Right renal pelvis (tissue), 4 donors: ENCODE data around the gene IVD. TPM values are rescaled to one million over a fixed set of nuclear protein-coding genes. Genes with fewer than 3 reads are reported as not detected.

ENCODE experiments used
- DNase-seq, 4 donors: peaks; one replicate each; pipeline ENCODE4 v3.0.0-alpha.2; 2013; ENCODE audit warnings: low read depth in 4 of 4, low spot score in 3 of 4, missing footprints in 1 of 4
- polyA plus RNA-seq, 4 donors: library from polyadenylated mRNA; unstranded; fragments of 120-200 nt; gene quantifications; one replicate each; pipeline ENCODE4 v1.2.1, GENCODE V29; 2013; ENCODE audit not compliant: insufficient read length in 4 of 4

IVD gene
- polyA plus RNA-seq, result 10 to 100 TPM; 63.3 to 79.3 (median 72.3) TPM

- DNase-seq, result peak; percentile 82 to 90 (median 86)
These were observed at the start of gene IVD for GRCh38 chr15:40405501-40406381. TSS of gene IVD (plus strand) at chr15:40405795. CDS start at chr15:40405828, 33 bp downstream.

GRCh38 chr15:40355976-40356585 is 49.5 kb upstream of the IVD start:
- no peak for DNase-seq

- no peak for DNase-seq
These were observed 48.3 kb upstream of the IVD start for GRCh38 chr15:40357246-40357645.

- peak in 2 of 4 donors; percentile 60 for DNase-seq
These were observed 47.7 kb upstream of the IVD start, which contains the start of gene DISP2 for GRCh38 chr15:40357723-40358470. TSS of gene DISP2 (plus strand) at chr15:40358219. CDS start at chr15:40358322, 103 bp downstream.

GRCh38 chr15:40358471-40359353 is 46.9 kb upstream of the IVD start:
- DNase-seq, result no peak

- DNase-seq, result no peak
These were observed 45.6 kb upstream of the IVD start for GRCh38 chr15:40360015-40360414.

- DNase-seq, result no peak
These were observed 44.0 kb upstream of the IVD start for GRCh38 chr15:40361640-40362039.

- DNase-seq, result no peak
These were observed 42.0 kb upstream of the IVD start for GRCh38 chr15:40363611-40364010.

GRCh38 chr15:40364251-40364650 is 41.3 kb upstream of the IVD start:
- DNase-seq, result no peak

- no peak for DNase-seq
These were observed 40.6 kb upstream of the IVD start for GRCh38 chr15:40365016-40365415.

GRCh38 chr15:40365624-40366456 is 39.8 kb upstream of the IVD start:
- DNase-seq, result no peak

GRCh38 chr15:40366457-40367370 is 38.9 kb upstream of the IVD start:
- no peak for DNase-seq

GRCh38 chr15:40367371-40367685 is 38.3 kb upstream of the IVD start:
- DNase-seq, result no peak

GRCh38 chr15:40367686-40368611 is 37.6 kb upstream of the IVD start:
- DNase-seq, result peak; percentile 68 to 76 (median 73)

GRCh38 chr15:40368719-40369473 is 36.7 kb upstream of the IVD start:
- DNase-seq, result no peak

- DNase-seq, result no peak
These were observed 36.1 kb upstream of the IVD start for GRCh38 chr15:40369474-40369869.

- no peak for DNase-seq
These were observed 35.6 kb upstream of the IVD start for GRCh38 chr15:40369971-40370370.
